Smooth muscle cell of the umbilical artery (primary cell): Measurements from ENCODE around the gene SEMA3E. TPM values are rescaled to one million over a fixed set of nuclear protein-coding genes. Genes with fewer than 3 reads are reported as not detected.

Experiments used
- total RNA-seq: library from RNA; depleted of rRNA; stranded (reverse); fragments of >200 nt; gene quantifications from 2 replicates; pipeline ENCODE4 v1.2.3, GENCODE V29; 2014

Gene SEMA3E
- total RNA-seq: under 0.01 and 0.18 TPM in 2 replicates

GRCh38 chr7:83648464-83649241, at the start of gene SEMA3E:
Gene SEMA3E, minus strand, starts transcription at chr7:83649139.

